Measurements from ENCODE around the gene MFAP4.

The MFAP4 gene

DNA sequence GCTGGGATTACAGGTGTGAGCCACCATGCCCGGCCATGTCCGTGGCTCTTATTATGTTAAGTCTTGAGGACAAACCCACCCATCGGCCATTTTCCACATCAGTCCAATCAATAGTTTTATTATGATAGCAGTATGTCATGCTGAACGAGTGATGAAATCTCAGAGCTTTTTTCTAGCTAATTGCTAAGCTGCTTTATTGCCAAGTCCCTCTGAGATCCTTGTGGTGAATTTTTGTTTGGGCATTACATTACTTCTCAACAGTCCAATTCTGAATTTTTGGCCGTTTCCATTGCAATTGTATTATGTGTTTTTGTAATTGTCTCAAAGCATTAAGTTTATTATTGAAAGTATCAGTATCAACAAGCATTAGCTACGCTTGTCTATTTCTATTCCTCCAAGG is 34.9 kb upstream of the MFAP4 start:
- DNase-seq (ENCODE audit: low read depth), result no peak
- H3K4me3 ChIP-seq (ENCODE audit: low read depth, low read length), result no peak overlapping the region
- TF ChIP-seq, protein P1, sequence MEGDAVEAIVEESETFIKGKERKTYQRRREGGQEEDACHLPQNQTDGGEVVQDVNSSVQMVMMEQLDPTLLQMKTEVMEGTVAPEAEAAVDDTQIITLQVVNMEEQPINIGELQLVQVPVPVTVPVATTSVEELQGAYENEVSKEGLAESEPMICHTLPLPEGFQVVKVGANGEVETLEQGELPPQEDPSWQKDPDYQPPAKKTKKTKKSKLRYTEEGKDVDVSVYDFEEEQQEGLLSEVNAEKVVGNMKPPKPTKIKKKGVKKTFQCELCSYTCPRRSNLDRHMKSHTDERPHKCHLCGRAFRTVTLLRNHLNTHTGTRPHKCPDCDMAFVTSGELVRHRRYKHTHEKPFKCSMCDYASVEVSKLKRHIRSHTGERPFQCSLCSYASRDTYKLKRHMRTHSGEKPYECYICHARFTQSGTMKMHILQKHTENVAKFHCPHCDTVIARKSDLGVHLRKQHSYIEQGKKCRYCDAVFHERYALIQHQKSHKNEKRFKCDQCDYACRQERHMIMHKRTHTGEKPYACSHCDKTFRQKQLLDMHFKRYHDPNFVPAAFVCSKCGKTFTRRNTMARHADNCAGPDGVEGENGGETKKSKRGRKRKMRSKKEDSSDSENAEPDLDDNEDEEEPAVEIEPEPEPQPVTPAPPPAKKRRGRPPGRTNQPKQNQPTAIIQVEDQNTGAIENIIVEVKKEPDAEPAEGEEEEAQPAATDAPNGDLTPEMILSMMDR (IDR thresholded peaks at IDR 0.05; ENCODE audit: insufficient read depth, low read depth, low read length, missing control alignments), result no peak

DNA sequence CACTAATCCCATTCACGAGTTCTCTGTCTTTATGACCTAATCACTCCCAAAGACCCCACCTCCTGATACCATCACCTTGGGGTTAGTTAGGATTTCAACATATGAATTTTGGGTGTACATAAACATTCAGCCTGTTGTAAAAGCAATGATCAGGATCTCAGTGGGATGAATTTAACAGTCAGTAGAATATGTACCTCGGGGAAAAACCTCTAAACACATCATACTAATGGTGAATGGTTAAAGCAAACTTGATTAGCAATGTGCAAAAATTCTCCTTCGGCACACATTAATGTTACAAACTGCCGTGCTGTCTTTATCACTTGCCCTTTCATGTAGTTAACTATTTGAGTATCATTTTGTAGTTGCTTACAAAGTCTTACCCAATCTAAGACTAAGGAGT is 34.2 kb upstream of the MFAP4 start:
- TF ChIP-seq, protein P1 (IDR thresholded peaks at IDR 0.05; ENCODE audit: insufficient read depth, low read depth, low read length, missing control alignments), result no peak
- no peak overlapping the region for H3K4me3 ChIP-seq (ENCODE audit: low read depth, low read length)
- DNase-seq (ENCODE audit: low read depth), result no peak

DNA sequence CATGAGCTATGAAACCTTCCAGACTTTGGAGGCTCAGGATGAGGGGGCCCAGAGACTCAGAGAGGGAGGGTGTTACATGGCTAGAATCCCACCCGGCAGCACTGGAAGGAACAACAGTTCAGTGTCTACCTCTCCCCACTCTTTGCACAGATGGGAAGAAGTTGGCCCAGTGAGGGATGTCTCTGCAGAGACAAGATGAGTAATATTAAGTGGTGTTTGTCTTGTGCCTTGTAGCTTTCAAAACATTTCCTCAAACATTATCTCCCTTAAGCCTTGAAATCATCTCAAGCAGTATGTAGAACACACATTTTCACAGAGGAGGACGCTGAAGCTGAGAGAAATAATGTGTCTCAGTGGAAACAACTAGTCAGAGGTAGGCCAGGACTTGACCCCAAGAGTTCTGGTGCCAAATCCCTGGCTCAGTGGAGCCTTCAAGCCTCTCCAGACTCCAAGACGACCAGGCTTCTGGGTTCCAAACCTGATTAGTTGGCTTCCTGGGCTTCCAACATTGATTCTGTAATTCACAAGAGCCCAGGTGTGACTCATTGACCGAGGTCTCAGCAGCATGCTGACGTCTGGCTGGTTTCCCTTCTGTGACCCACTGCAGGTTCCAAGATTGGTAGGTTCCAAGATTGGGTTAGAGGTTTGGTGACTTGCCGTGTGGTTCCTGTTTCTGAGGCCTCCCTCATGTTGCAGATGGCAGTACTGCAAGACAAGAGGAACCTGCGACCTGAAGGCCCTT is 31.4 kb upstream of the MFAP4 start:
- DNase-seq (ENCODE audit: low read depth), result peak; percentile 30
- H3K4me3 ChIP-seq (ENCODE audit: low read depth, low read length), result no peak overlapping the region
- TF ChIP-seq, protein P1 (IDR thresholded peaks at IDR 0.05; ENCODE audit: insufficient read depth, low read depth, low read length, missing control alignments), result no peak

DNA sequence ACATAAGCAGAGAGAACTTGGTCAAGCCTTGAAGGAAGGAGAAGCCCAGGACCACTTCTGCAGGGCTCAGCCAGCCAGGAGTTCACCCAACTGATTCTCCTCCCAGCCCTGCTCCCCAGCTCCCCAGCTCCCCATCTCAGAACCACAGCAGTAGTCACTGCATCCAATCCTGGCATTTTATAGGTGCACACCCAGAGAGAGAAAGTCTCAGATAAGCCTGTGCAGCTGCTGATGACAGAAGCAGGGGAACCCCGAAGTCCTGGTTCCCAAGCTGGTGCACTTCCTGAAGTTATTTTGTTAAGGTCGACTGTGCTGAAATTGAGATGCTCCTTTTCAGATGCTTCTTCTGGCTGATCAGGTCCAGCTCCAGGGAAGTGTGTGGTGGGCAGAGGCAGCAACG is 30.6 kb upstream of the MFAP4 start:
- DNase-seq (ENCODE audit: low read depth), result no peak
- H3K4me3 ChIP-seq (ENCODE audit: low read depth, low read length), result no peak overlapping the region
- TF ChIP-seq, protein P1 (IDR thresholded peaks at IDR 0.05; ENCODE audit: insufficient read depth, low read depth, low read length, missing control alignments), result no peak

DNA sequence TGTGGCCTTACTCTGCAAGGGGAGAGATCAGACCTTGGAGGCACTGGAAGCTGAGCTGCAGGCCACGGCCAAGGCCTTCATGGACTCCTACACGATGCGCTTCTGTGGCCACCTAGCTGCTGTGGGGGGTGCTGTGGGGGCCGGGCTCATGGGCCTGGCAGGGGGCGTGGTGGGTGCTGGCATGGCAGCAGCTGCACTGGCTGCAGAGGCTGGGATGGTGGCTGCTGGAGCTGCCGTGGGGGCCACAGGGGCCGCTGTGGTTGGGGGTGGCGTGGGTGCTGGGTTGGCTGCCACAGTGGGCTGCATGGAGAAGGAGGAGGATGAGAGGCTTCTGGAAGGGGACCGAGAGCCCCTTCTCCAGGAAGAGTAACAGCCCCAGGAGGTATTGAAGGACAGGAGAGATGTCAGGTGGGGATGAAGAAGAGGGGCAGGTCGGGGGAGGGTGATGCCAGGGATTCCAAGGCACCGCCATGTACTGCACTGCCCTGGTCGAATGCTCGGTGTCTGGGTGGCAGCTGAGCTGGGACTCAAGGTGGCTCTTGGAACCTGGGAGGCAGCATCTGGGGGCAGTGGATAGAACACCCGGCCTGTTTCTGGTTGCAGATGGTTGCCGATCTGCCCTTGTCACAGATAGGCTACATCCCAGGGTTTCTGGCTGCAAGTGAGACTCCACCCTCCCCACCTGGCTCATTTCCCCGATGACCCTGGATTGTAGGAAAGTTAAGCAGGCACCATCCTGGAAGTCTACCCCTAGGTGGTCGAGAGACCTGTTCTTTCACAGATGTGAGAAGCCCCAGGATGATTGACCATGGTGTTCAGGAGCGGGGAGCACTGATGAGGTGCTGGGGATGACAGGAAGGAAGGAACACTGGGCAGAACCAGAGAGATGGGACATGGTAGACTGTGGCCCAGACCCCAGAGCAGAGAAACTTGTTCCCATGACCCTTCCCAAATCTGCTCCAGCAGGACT is 29.1 kb upstream of the MFAP4 start:
- H3K4me3 ChIP-seq (ENCODE audit: low read depth, low read length), result no peak overlapping the region
- DNase-seq (ENCODE audit: low read depth), result no peak
- TF ChIP-seq, protein P1 (IDR thresholded peaks at IDR 0.05; ENCODE audit: insufficient read depth, low read depth, low read length, missing control alignments), result no peak

DNA sequence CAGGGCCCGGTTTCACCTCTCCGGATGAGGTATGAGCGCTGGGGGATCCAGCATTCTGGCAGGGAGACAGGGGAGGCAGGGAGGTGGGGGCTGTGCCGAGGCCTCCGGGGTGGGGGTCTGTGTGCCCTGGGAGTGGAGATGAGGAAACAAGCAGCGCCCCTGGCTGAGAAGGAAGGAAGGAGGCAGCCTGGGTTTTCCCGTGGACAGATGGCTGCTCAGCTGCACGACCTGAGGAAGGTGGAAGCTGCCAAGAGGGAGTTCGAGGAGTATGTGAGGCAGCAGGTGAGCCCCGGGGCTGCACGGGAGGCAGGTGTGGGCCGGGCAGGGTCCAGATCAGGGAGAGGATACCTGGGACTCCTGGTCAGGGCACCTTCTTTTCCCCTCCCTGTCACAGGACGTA is 28.3 kb upstream of the MFAP4 start:
- no peak overlapping the region for H3K4me3 ChIP-seq (ENCODE audit: low read depth, low read length)
- TF ChIP-seq, protein P1 (IDR thresholded peaks at IDR 0.05; ENCODE audit: insufficient read depth, low read depth, low read length, missing control alignments), result no peak
- no peak for DNase-seq (ENCODE audit: low read depth)

Data from GM12865 (cell line).